H9 (cell line): ENCODE measurements around the gene AFG1L. TPM values are rescaled to one million over a fixed set of nuclear protein-coding genes. Genes with fewer than 3 reads are reported as not detected.

ENCODE experiments used
- DNase-seq: peaks from one replicate; pipeline ENCODE4 v3.0.0-alpha.2; 2017
- H2AFZ ChIP-seq: one replicate; pipeline ENCODE4 v1.6.1; 2013; ENCODE audit warnings: mild to moderate bottlenecking, low read length, control low read depth, moderate library complexity
- H2AK5ac ChIP-seq: 2 replicates; pipeline ENCODE4 v1.6.1; 2013; ENCODE audit warnings: low read length, control low read depth, mixed read lengths; ENCODE audit not compliant: insufficient read length
- H2BK120ac ChIP-seq: one replicate; pipeline ENCODE4 v1.6.1; 2013; ENCODE audit warnings: low read depth, mild to moderate bottlenecking, low read length, control low read depth, inconsistent platforms; ENCODE audit not compliant: poor library complexity, severe bottlenecking
- H2BK12ac ChIP-seq: 2 replicates; pipeline ENCODE4 v1.6.1; 2013; ENCODE audit warnings: low read length, control low read depth, mixed read lengths, low read depth; ENCODE audit not compliant: insufficient read length
- H2BK15ac ChIP-seq: 2 replicates; pipeline ENCODE4 v1.6.1; 2013; ENCODE audit warnings: low read depth, low read length, control low read depth
- H2BK20ac ChIP-seq: one replicate; pipeline ENCODE4 v1.6.1; 2013; ENCODE audit warnings: low read depth, mild to moderate bottlenecking, low read length, control low read depth, inconsistent platforms; ENCODE audit not compliant: poor library complexity, severe bottlenecking
- H2BK5ac ChIP-seq: 2 replicates; pipeline ENCODE4 v1.6.1; 2013; ENCODE audit warnings: low read length, control low read depth, mixed read lengths; ENCODE audit not compliant: insufficient read length
- H3K14ac ChIP-seq: 2 replicates; pipeline ENCODE4 v1.6.1; 2013; ENCODE audit warnings: low read length, control low read depth; ENCODE audit not compliant: insufficient read depth
- H3K18ac ChIP-seq: 2 replicates; pipeline ENCODE4 v1.6.1; 2013; ENCODE audit warnings: low read depth, mild to moderate bottlenecking, mixed read lengths, low read length, control low read depth; ENCODE audit not compliant: insufficient read length
- H3K23ac ChIP-seq: 2 replicates; pipeline ENCODE4 v1.6.1; 2013; ENCODE audit warnings: low read length, control low read depth, mixed read lengths, low read depth; ENCODE audit not compliant: insufficient read length
- H3K23me2 ChIP-seq: 2 replicates; pipeline ENCODE4 v1.6.1; 2013; ENCODE audit warnings: low read depth, mild to moderate bottlenecking, mixed read lengths, low read length, control low read depth; ENCODE audit not compliant: insufficient read length, poor library complexity, severe bottlenecking
- H3K27ac ChIP-seq: 2 replicates; pipeline ENCODE4 v1.5.1; 2013; ENCODE audit warnings: low read length, control low read depth, mixed read lengths, low read depth; ENCODE audit not compliant: insufficient read length
- H3K27me3 ChIP-seq: 2 replicates; pipeline ENCODE4 v1.6.1; 2013; ENCODE audit warnings: low read length, control low read depth, inconsistent platforms; ENCODE audit not compliant: insufficient read depth
- H3K4ac ChIP-seq: 2 replicates; pipeline ENCODE4 v1.6.1; 2013; ENCODE audit warnings: low read depth, mild to moderate bottlenecking, control low read depth, inconsistent platforms, low read length, moderate library complexity
- H3K4me1 ChIP-seq: 2 replicates; pipeline ENCODE4 v1.6.1; 2013; ENCODE audit warnings: low read length, control low read depth, inconsistent platforms; ENCODE audit not compliant: insufficient read depth
- H3K4me2 ChIP-seq: 2 replicates; pipeline ENCODE4 v1.6.1; 2013; ENCODE audit warnings: low read length, control low read depth, mixed read lengths; ENCODE audit not compliant: insufficient read length, insufficient read depth
- H3K56ac ChIP-seq: 2 replicates; pipeline ENCODE4 v1.6.1; 2013; ENCODE audit warnings: low read depth, mild to moderate bottlenecking, mixed read lengths, low read length, control low read depth; ENCODE audit not compliant: insufficient read length
- H3K79me1 ChIP-seq: 2 replicates; pipeline ENCODE4 v1.6.1; 2013; ENCODE audit warnings: low read depth, mild to moderate bottlenecking, moderate library complexity, low read length, control low read depth, inconsistent platforms; ENCODE audit not compliant: insufficient read depth, poor library complexity, severe bottlenecking
- H3K79me2 ChIP-seq: 2 replicates; pipeline ENCODE4 v1.6.1; 2013; ENCODE audit warnings: low read length, control low read depth, inconsistent platforms; ENCODE audit not compliant: insufficient read depth
- H3K9ac ChIP-seq: 2 replicates; pipeline ENCODE4 v1.6.1; 2013; ENCODE audit warnings: low read length, control low read depth, mixed read lengths; ENCODE audit not compliant: insufficient read length; ENCODE audit errors: extremely low read depth
- H3K9me3 ChIP-seq: one replicate; pipeline ENCODE4 v1.6.1; 2013; ENCODE audit warnings: low read depth, low read length, inconsistent platforms; ENCODE audit not compliant: control insufficient read depth
- H3T11ph ChIP-seq: one replicate; pipeline ENCODE4 v1.6.1; 2013; ENCODE audit warnings: mild to moderate bottlenecking, low read length, control low read depth, inconsistent platforms
- H4K20me1 ChIP-seq: one replicate; pipeline ENCODE4 v1.6.1; 2013; ENCODE audit not compliant: control insufficient read depth, insufficient read length, insufficient read depth
- H4K5ac ChIP-seq: 2 replicates; pipeline ENCODE4 v1.6.1; 2013; ENCODE audit warnings: low read depth, mild to moderate bottlenecking, mixed read lengths, low read length, control low read depth; ENCODE audit not compliant: insufficient read length
- H4K8ac ChIP-seq: replicated peaks from 2 replicates; pipeline ENCODE4 v1.6.1; 2013; ENCODE audit warnings: low read length, control low read depth, mixed read lengths, low read depth; ENCODE audit not compliant: insufficient read length
- H4K91ac ChIP-seq: 2 replicates; pipeline ENCODE4 v1.6.1; 2013; ENCODE audit warnings: low read depth, mild to moderate bottlenecking, moderate library complexity, mixed read lengths, low read length, control low read depth; ENCODE audit not compliant: insufficient read length
- H3K27ac Mint-ChIP-seq, 3 experiments: 2 replicates in 2 of 3; 3 replicates in 1 of 3; pipeline ENCODE4 v1.8.0; 2020 to 2021; ENCODE audit warnings: mixed read lengths in 3 of 3, mild to moderate bottlenecking in 1 of 3, moderate library complexity in 1 of 3
- H3K27me3 Mint-ChIP-seq: 2 replicates; pipeline ENCODE4 v1.8.0; 2021; ENCODE audit warnings: low read depth, mild to moderate bottlenecking, moderate library complexity, mixed read lengths
- H3K36me3 Mint-ChIP-seq, 3 experiments: 2 replicates in 2 of 3; 3 replicates in 1 of 3; pipeline ENCODE4 v1.8.0; 2020 to 2021; ENCODE audit warnings: low read depth in 3 of 3, mixed read lengths in 3 of 3; ENCODE audit not compliant: insufficient read depth in 1 of 3
- H3K4me1 Mint-ChIP-seq, 2 experiments: 2 replicates each; pipeline ENCODE4 v1.8.0; 2020; ENCODE audit warnings: mixed read lengths in 2 of 2
- H3K4me3 Mint-ChIP-seq, 2 experiments: 2 replicates in 1 of 2; 3 replicates in 1 of 2; pipeline ENCODE4 v1.8.0; 2020 to 2021; ENCODE audit warnings: mild to moderate bottlenecking in 2 of 2, mixed read lengths in 2 of 2, moderate library complexity in 1 of 2
- H3K9me3 Mint-ChIP-seq, 2 experiments: 2 replicates in 1 of 2; 3 replicates in 1 of 2; pipeline ENCODE4 v1.8.0; 2020; ENCODE audit warnings: mild to moderate bottlenecking in 2 of 2, mixed read lengths in 2 of 2, moderate library complexity in 1 of 2
- CTCF ChIP-seq: fragments of 200-600 bp; sonication (generic); conservative IDR thresholded peaks from 3 replicates; pipeline ENCODE4 v1.8.0; 2021; ENCODE audit warnings: antibody characterized with exemption, mild to moderate bottlenecking
- WGBS: extraction: QIAGEN DNeasy Blood & Tissue Kit; methylation state at CpG from one replicate; pipeline ENCODE4 v1.1.7; 2013; ENCODE audit warnings: missing lambda C conversion rate, low lambda C conversion rate, mixed read lengths; ENCODE audit not compliant: insufficient read length; ENCODE audit errors: extremely low coverage; 5-methylcytosine and 5-hydroxymethylcytosine counted together
- total RNA-seq: library from RNA; stranded (reverse); gene quantifications from 2 replicates; pipeline ENCODE4 v1.2.1, GENCODE V29; 2021

AFG1L gene
- total RNA-seq, 1 experiment from 2014 or later: 4.7 TPM

- Histone ChIP-seq H3K18ac (no peak overlapping the region), H3K79me1 (no peaks in the 10 kb centered on the region), H3K79me2 (no peaks in the 10 kb centered on the region), H3K27me3 (no peaks in the 10 kb centered on the region), H3K56ac (no peak overlapping the region), H2BK15ac (no peak overlapping the region), H4K8ac (no peak overlapping the region), H4K20me1 (no peaks in the 10 kb centered on the region), H4K5ac (no peak overlapping the region), H3K9ac (no peak overlapping the region), H2BK20ac (no peak overlapping the region), H3T11ph (no peak overlapping the region), H3K23ac (no peak overlapping the region), H3K4me1 (peaks cover 2% of the 10 kb centered on the region; the same call in 1 of the 2 replicates), H2BK120ac (no peak overlapping the region), H2BK5ac (no peak overlapping the region), H2BK12ac (no peak overlapping the region), H4K91ac (no peak overlapping the region), H3K4ac (no peak overlapping the region), H3K4me2 (peak overlapping the region; percentile 11), H2AFZ (no peak overlapping the region), H3K27ac (no peak overlapping the region), H3K23me2 (no peaks in the 10 kb centered on the region), H3K9me3 (no peaks in the 10 kb centered on the region), H2AK5ac (no peak overlapping the region), H3K14ac (no peak overlapping the region)
- TF ChIP-seq CTCF: peak; percentile 91
- Mint-ChIP-seq H3K4me3 (peak overlapping the region; percentile 8 to 16; a peak in 1 of 5 replicates), H3K27me3 (peaks cover 6% of the 10 kb centered on the region), H3K9me3 (peaks cover 6 to 8% of the 10 kb centered on the region in 2 experiments; a peak in 4 of 5 replicates), H3K36me3 (peaks cover 0 to 6% (median 0%) of the 10 kb centered on the region in 3 experiments; a peak in 1 of 7 replicates), H3K4me1 (peaks cover 13 to 16% of the 10 kb centered on the region in 2 experiments), H3K27ac (no peak overlapping the region)
- peak; percentile 74 for DNase-seq
- WGBS: no CpG with 5 or more reads among the region's 5 CpGs
Observed at GRCh38 chr6:108541843-108542759, 247.2 kb downstream of the AFG1L start.
